Psoas muscle (tissue), 8 donors: Measurements from ENCODE around the gene UROS. TPM values are rescaled to one million over a fixed set of nuclear protein-coding genes. Genes with fewer than 3 reads are reported as not detected.

Source experiments
- ATAC-seq, 4 donors: fragments of 200-7000 bp; cut with Tn5 transposase; one replicate each; pipeline ENCODE4 v1.9.1; 2020; ENCODE audit warnings: moderate library complexity in 3 of 4, mild to moderate bottlenecking in 2 of 4
- DNase-seq, 2 donors: peaks; one replicate each; pipeline ENCODE4 v3.0.0-alpha.2; 2020
- H3K27ac ChIP-seq: fragments of 200-600 bp; one replicate; pipeline ENCODE4 v1.8.0; 2022
- H3K27me3 ChIP-seq, 3 donors: fragments of 200-600 bp in 1 of 3; one replicate each; pipeline versions ENCODE4 v1.6.1 to v1.8.0; 2013 to 2022; ENCODE audit warnings: low read length in 2 of 3, mild to moderate bottlenecking in 2 of 3, moderate library complexity in 1 of 3; ENCODE audit not compliant: insufficient read depth in 3 of 3
- H3K36me3 ChIP-seq, 2 donors: fragments of 200-600 bp in 1 of 2; one replicate each; pipeline versions ENCODE4 v1.6.1 to v1.8.0; 2013 to 2022; ENCODE audit warnings: low read depth in 1 of 2, mild to moderate bottlenecking in 1 of 2, moderate library complexity in 1 of 2; ENCODE audit not compliant: insufficient read depth in 1 of 2
- H3K4me1 ChIP-seq: fragments of 200-600 bp; one replicate; pipeline ENCODE4 v1.8.0; 2022
- H3K4me3 ChIP-seq: fragments of 200-600 bp; one replicate; pipeline ENCODE4 v1.8.0; 2022; ENCODE audit warnings: mild to moderate bottlenecking
- H3K9me3 ChIP-seq: fragments of 200-600 bp; one replicate; pipeline ENCODE4 v1.8.0; 2022
- WGBS, 3 donors: extraction: QIAGEN DNeasy Blood & Tissue Kit; methylation state at CpG; one replicate each; pipeline versions ENCODE4 v1.1.6 to v1.1.7; 2013; 5-methylcytosine and 5-hydroxymethylcytosine counted together
- intact Hi-C, 2 donors: fragments of 100-400 bp; cut with DNase I; formaldehyde crosslinking; loops; one replicate each; pipeline versions ENCODE4 v1.11.0 to v1.14.2; 2022
- polyA plus RNA-seq, 3 donors: library from polyadenylated mRNA; stranded (reverse); fragments of 200-250 nt; gene quantifications; one replicate each; pipeline ENCODE4 v1.2.3, GENCODE V29; 2013
- total RNA-seq, 4 donors: library from RNA; stranded (reverse); fragmentation: NEBNext Ultra II Directional in 2 of 4; extraction: Animal tissue kit (Norgen Biotek cat#: 25700) in 2 of 4; gene quantifications; one replicate each; pipeline versions ENCODE4 v1.2.1 to v1.2.4, GENCODE V29; 2021 to 2023
- TF ChIP-seq, protein P1 (sequence below): fragments of 200-600 bp; IDR thresholded peaks from one replicate; pipeline ENCODE4 v1.8.0; 2022; ENCODE audit warnings: antibody characterized with exemption
- donor health status: healthy with polysubstance abuse.
- donor health status: DM: no; HTN: no; CAD: no; lungs with moderate emphysema.
- donor health status: Bipolar disorder and iron deficiency.
- donor health status: healthy.
- donor health status: DM: yes; HTN: yes; CAD: no.
- donor health status: DM: no; HTN: no; CAD: no.
- donor health status: DM: no; HTN: no; CAD: no.
- donor health status: DM: yes; HTN: yes; CAD: no.

The UROS gene
- total and polyA plus RNA-seq, 7 donors = 39.6 to 73.6 (median 52.6) TPM

GRCh38 chr10:125772112-125772863 is 50.8 kb downstream of the UROS start:
- TF ChIP-seq, protein P1, sequence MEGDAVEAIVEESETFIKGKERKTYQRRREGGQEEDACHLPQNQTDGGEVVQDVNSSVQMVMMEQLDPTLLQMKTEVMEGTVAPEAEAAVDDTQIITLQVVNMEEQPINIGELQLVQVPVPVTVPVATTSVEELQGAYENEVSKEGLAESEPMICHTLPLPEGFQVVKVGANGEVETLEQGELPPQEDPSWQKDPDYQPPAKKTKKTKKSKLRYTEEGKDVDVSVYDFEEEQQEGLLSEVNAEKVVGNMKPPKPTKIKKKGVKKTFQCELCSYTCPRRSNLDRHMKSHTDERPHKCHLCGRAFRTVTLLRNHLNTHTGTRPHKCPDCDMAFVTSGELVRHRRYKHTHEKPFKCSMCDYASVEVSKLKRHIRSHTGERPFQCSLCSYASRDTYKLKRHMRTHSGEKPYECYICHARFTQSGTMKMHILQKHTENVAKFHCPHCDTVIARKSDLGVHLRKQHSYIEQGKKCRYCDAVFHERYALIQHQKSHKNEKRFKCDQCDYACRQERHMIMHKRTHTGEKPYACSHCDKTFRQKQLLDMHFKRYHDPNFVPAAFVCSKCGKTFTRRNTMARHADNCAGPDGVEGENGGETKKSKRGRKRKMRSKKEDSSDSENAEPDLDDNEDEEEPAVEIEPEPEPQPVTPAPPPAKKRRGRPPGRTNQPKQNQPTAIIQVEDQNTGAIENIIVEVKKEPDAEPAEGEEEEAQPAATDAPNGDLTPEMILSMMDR = no peak
- H3K4me1 ChIP-seq = no peaks in the 10 kb centered on the region
- no peaks in the 10 kb centered on the region for H3K9me3 ChIP-seq
- no peaks in the 10 kb centered on the region for H3K27me3 ChIP-seq
- no peak overlapping the region for H3K4me3 ChIP-seq
- DNase-seq (no peak), ATAC-seq (no peak)
- 93 to 96% (median 94%) methylated on average over 28 of the region's 28 CpGs for WGBS, 3 donors
- peaks cover 0 to 5% of the 10 kb centered on the region in 2 donors for H3K36me3 ChIP-seq
- intact Hi-C loops = no loop called here
- no peak overlapping the region for H3K27ac ChIP-seq

GRCh38 chr10:125770844-125771243 is 52.2 kb downstream of the UROS start:
- WGBS, 3 donors = 82 to 85% (median 85%) methylated on average over 5 of the region's 5 CpGs
- TF ChIP-seq, protein P1 = no peak
- H3K9me3 ChIP-seq = no peaks in the 10 kb centered on the region
- H3K27me3 ChIP-seq = no peaks in the 10 kb centered on the region
- H3K4me1 ChIP-seq = no peaks in the 10 kb centered on the region
- no peak for DNase-seq
- H3K27ac ChIP-seq = no peak overlapping the region
- peaks cover 0 to 20% of the 10 kb centered on the region in 2 donors for H3K36me3 ChIP-seq
- intact Hi-C loops = no loop called here
- no peak for ATAC-seq
- no peak overlapping the region for H3K4me3 ChIP-seq

GRCh38 chr10:125769175-125769574 is 53.9 kb downstream of the UROS start:
- Histone ChIP-seq H3K27me3 (no peaks in the 10 kb centered on the region), H3K36me3 (peaks cover 3 to 36% of the 10 kb centered on the region in 2 donors), H3K27ac (no peak overlapping the region), H3K4me1 (no peaks in the 10 kb centered on the region), H3K9me3 (no peaks in the 10 kb centered on the region), H3K4me3 (no peak overlapping the region)
- WGBS, 3 donors = 82 to 93% (median 87%) methylated on average over 12 of the region's 12 CpGs
- DNase-seq = no peak
- intact Hi-C loops = no loop called here
- no peak for ATAC-seq
- TF ChIP-seq, protein P1 = no peak

- WGBS, 3 donors = 33 to 52% (median 41%) methylated on average over 4 of the region's 4 CpGs
Measured at GRCh38 chr10:125768219-125768855, 54.7 kb downstream of the UROS start.

More at GRCh38 chr10:125768219-125768855, 54.7 kb downstream of the UROS start:
- Histone ChIP-seq H3K27ac (no peak overlapping the region), H3K4me1 (no peaks in the 10 kb centered on the region), H3K9me3 (no peaks in the 10 kb centered on the region), H3K4me3 (no peak overlapping the region), H3K36me3 (peaks cover 3 to 45% of the 10 kb centered on the region in 2 donors), H3K27me3 (no peaks in the 10 kb centered on the region)
- TF ChIP-seq, protein P1 = no peak
- no peak for DNase-seq
- ATAC-seq = no peak
- intact Hi-C loops = no loop called here
